ENCODE data around the gene GTPBP3. TPM values are rescaled to one million over a fixed set of nuclear protein-coding genes. Genes with fewer than 3 reads are reported as not detected.
A peak's percentile ranks its signal among the peaks of the same experiment; 100 is the strongest.

The GTPBP3 gene
- total and polyA plus RNA-seq, 9 of the 15 experiments (the other 6 are each of a cell fraction or from before 2014, with no cell fraction given) = 4.9 to 124 (median 22.6) TPM

- TF ChIP-seq CREB5 (CRISPR knock-in tag; IDR thresholded peaks at IDR 0.05) (no peak), BRD4 (IDR thresholded peaks at IDR 0.05) (0 out of 2 replicates have a peak, but pooled peaks have one; percentile 67), LEF1 (IDR thresholded peaks at IDR 0.05) (peak; percentile 70), GABPB1 (CRISPR knock-in tag; IDR thresholded peaks at IDR 0.05) (peak; percentile 98), TCF15 (CRISPR knock-in tag; IDR thresholded peaks at IDR 0.05) (no peak), CBX5 (IDR thresholded peaks at IDR 0.05; ENCODE audit: borderline replicate concordance, low read depth) (no peak), LARP7 (IDR thresholded peaks at IDR 0.05) (0 out of 2 replicates have a peak, but pooled peaks have one; percentile 68), MXI1 (IDR thresholded peaks at IDR 0.05; ENCODE audit: low read depth, low read length) (peak; percentile 36; the same call in 1 of the 2 replicates), MEIS2 (IDR thresholded peaks at IDR 0.05; ENCODE audit: partially characterized antibody) (peak; percentile 77), ADNP (tag; IDR thresholded peaks at IDR 0.05) (peak; percentile 95; the same call in 1 of the 2 replicates), ESRRA (IDR thresholded peaks at IDR 0.05; ENCODE audit: borderline replicate concordance, low read depth) (peak; percentile 37), DEAF1 (CRISPR knock-in tag; IDR thresholded peaks at IDR 0.05) (0 out of 2 replicates have a peak, but pooled peaks have one; percentile 4), ZEB2 (IDR thresholded peaks at IDR 0.05) (peak; percentile 100), ATF1 (CRISPR knock-in tag; IDR thresholded peaks at IDR 0.05) (0 out of 2 replicates have a peak, but pooled peaks have one; percentile 43), ATF1 (tag; IDR thresholded peaks at IDR 0.05) (peak; percentile 96), RNF2 (IDR thresholded peaks at IDR 0.05) (peak; percentile 86), IFI16 (CRISPR knock-in tag; IDR thresholded peaks at IDR 0.05) (no peak), TCFL5 (CRISPR knock-in tag; conservative IDR thresholded peaks at IDR 0.05) (0 out of 2 replicates have a peak, but pooled peaks have one; percentile 5), HNRNPL (IDR thresholded peaks at IDR 0.05; ENCODE audit: low read depth, low read length) (no peak), STAG1 (CRISPR knock-in tag; IDR thresholded peaks at IDR 0.05; ENCODE audit: borderline replicate concordance) (no peak), ZNF24 (IDR thresholded peaks at IDR 0.05) (peak; percentile 61), ASH1L (IDR thresholded peaks at IDR 0.05; ENCODE audit: borderline replicate concordance, low read depth, partially characterized antibody) (peak; percentile 95), PHF20 (IDR thresholded peaks at IDR 0.05; ENCODE audit: partially characterized antibody) (peak; percentile 74), SREBF1 (IDR thresholded peaks at IDR 0.05; ENCODE audit: borderline replicate concordance, low read depth, low read length) (no peak; the same call in 1 of the 2 replicates), HES1 (IDR thresholded peaks at IDR 0.05; ENCODE audit: low read depth) (peak; percentile 63; the same call in 1 of the 2 replicates), JUND (IDR thresholded peaks at IDR 0.05; ENCODE audit: borderline replicate concordance, low read depth, low read length) (peak; percentile 66; the same call in 1 of the 2 replicates), JUND (tag; IDR thresholded peaks at IDR 0.05; ENCODE audit: borderline replicate concordance, low read depth, low read length) (peak; percentile 70; the same call in 2 of the 3 replicates), CHD1 (IDR thresholded peaks at IDR 0.05; ENCODE audit: low read length) (peak; percentile 82)
Observed at GRCh38 chr19:17336872-17337674, at the start of gene GTPBP3 (continued).
